ENCODE results near the gene PDCD4. TPM values are rescaled to one million over a fixed set of nuclear protein-coding genes. Genes with fewer than 3 reads are reported as not detected.

Gene PDCD4
- total and polyA plus RNA-seq, 4 donors, result 14.7 to 94.4 (median 25.1) TPM

DNA sequence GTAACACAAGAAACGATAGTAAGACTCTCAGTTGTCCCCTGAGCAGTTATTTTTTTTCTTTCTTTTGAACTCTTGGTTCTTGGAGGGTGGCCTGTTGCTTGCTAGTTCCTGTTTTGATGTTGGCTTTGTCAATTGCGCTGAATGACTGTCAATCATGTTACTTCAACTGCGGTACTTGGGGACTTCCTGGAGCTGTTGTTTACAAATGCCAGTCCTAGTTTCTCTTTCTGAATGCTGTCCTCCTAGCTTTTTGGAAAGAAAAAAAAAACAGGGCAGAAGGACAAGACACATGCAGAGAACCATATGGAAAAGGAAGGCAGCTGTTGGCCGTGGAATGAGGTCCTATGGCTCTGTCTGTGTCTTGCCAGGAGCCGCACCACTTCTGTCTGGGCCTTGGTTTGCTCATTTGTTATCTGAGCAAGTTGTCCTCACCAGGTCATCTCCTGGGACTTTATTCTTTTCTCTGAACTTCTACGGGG lies 7.0 kb upstream of the PDCD4 start:
- DNase-seq (ENCODE audit: low spot score), result no peak
- Histone ChIP-seq H3K27ac (ENCODE audit: low read depth in 1 of 2, low read length in 2 of 2) (peak overlapping the region; percentile 75 to 83), H3K4me1 (ENCODE audit: control insufficient read depth in 4 of 4, insufficient read depth in 4 of 4, low read length in 3 of 4) (peaks cover 0 to 21% (median 6%) of the 10 kb centered on the region in 4 donors), H3K9me3 (ENCODE audit: control insufficient read depth in 4 of 4, low read length in 3 of 4) (no peaks in the 10 kb centered on the region), H3K4me3 (ENCODE audit: low read depth in 1 of 3, low read length in 3 of 3) (no peak overlapping the region), H3K36me3 (ENCODE audit: control insufficient read depth in 4 of 4, insufficient read depth in 3 of 4, low read depth in 1 of 4, low read length in 3 of 4) (no peaks in the 10 kb centered on the region), H3K9ac (ENCODE audit: low read depth in 1 of 2, low read length in 2 of 2) (peak overlapping the region in 1 of 2 donors; percentile 92), H3K27me3 (ENCODE audit: control insufficient read depth in 4 of 4, insufficient read depth in 4 of 4, low read length in 3 of 4) (no peaks in the 10 kb centered on the region)
- TF ChIP-seq FOXA1 (IDR thresholded peaks at IDR 0.05) (no peak), EGR1 (IDR thresholded peaks at IDR 0.05; ENCODE audit: low read depth in 2 of 2) (no peak), RAD21 (IDR thresholded peaks at IDR 0.05) (peak in 1 of 2 donors; percentile 6), SP1 (IDR thresholded peaks at IDR 0.05) (peak; percentile 68), TAF1 (conservative IDR thresholded peaks at IDR 0.05) (no peak), YY1 (IDR thresholded peaks at IDR 0.05) (peak; percentile 16), FOXA2 (IDR thresholded peaks at IDR 0.05) (no peak)
- TF ChIP-seq, protein P1, sequence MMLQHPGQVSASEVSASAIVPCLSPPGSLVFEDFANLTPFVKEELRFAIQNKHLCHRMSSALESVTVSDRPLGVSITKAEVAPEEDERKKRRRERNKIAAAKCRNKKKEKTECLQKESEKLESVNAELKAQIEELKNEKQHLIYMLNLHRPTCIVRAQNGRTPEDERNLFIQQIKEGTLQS (IDR thresholded peaks at IDR 0.05), result no peak
- TF ChIP-seq, protein P2, sequence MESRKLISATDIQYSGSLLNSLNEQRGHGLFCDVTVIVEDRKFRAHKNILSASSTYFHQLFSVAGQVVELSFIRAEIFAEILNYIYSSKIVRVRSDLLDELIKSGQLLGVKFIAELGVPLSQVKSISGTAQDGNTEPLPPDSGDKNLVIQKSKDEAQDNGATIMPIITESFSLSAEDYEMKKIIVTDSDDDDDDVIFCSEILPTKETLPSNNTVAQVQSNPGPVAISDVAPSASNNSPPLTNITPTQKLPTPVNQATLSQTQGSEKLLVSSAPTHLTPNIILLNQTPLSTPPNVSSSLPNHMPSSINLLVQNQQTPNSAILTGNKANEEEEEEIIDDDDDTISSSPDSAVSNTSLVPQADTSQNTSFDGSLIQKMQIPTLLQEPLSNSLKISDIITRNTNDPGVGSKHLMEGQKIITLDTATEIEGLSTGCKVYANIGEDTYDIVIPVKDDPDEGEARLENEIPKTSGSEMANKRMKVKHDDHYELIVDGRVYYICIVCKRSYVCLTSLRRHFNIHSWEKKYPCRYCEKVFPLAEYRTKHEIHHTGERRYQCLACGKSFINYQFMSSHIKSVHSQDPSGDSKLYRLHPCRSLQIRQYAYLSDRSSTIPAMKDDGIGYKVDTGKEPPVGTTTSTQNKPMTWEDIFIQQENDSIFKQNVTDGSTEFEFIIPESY (IDR thresholded peaks at IDR 0.05), result peak; percentile 16
- TF ChIP-seq, protein P3, sequence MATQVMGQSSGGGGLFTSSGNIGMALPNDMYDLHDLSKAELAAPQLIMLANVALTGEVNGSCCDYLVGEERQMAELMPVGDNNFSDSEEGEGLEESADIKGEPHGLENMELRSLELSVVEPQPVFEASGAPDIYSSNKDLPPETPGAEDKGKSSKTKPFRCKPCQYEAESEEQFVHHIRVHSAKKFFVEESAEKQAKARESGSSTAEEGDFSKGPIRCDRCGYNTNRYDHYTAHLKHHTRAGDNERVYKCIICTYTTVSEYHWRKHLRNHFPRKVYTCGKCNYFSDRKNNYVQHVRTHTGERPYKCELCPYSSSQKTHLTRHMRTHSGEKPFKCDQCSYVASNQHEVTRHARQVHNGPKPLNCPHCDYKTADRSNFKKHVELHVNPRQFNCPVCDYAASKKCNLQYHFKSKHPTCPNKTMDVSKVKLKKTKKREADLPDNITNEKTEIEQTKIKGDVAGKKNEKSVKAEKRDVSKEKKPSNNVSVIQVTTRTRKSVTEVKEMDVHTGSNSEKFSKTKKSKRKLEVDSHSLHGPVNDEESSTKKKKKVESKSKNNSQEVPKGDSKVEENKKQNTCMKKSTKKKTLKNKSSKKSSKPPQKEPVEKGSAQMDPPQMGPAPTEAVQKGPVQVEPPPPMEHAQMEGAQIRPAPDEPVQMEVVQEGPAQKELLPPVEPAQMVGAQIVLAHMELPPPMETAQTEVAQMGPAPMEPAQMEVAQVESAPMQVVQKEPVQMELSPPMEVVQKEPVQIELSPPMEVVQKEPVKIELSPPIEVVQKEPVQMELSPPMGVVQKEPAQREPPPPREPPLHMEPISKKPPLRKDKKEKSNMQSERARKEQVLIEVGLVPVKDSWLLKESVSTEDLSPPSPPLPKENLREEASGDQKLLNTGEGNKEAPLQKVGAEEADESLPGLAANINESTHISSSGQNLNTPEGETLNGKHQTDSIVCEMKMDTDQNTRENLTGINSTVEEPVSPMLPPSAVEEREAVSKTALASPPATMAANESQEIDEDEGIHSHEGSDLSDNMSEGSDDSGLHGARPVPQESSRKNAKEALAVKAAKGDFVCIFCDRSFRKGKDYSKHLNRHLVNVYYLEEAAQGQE (IDR thresholded peaks at IDR 0.05), result no peak
- WGBS, result 43% methylated on average over 6 of the region's 6 CpGs

DNA sequence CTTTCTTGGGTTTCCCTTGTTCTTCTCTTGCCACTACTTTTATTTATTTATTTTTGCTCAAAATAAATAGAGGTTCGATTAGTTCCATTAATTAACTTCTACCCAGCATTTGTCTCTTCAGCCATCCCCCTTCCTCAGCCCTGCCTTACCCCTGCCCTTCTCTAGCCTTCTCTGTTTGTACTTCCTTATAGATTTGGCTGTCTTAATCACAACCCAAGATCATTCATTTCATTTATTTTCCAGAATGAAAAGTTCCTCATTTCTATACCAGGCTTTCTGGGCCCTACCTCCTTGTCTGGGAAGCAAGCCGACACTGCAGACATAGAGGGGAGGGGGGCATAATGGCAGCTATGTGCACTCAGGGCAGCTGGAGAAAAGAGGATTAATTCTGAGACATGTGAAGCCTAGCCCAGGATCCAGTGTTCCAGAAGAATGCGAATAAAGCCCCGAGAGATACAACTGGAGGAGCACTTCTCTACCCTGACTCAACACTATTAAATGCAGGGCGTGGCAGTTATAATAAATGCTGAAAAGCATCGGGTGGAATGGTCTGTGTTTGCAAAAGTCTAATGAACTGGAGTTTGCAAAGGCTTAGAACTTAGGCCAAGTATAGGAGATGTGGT lies 6.4 kb upstream of the PDCD4 start:
- no peak for DNase-seq (ENCODE audit: low spot score)
- H3K27me3 ChIP-seq (ENCODE audit: control insufficient read depth in 4 of 4, insufficient read depth in 4 of 4, low read length in 3 of 4), result no peaks in the 10 kb centered on the region
- H3K9ac ChIP-seq (ENCODE audit: low read depth in 1 of 2, low read length in 2 of 2), result peak overlapping the region in 1 of 2 donors; percentile 92
- 66% methylated on average over 6 of the region's 6 CpGs for WGBS
- H3K27ac ChIP-seq (ENCODE audit: low read depth in 1 of 2, low read length in 2 of 2), result peak overlapping the region; percentile 75 to 83
- H3K4me3 ChIP-seq (ENCODE audit: low read depth in 1 of 3, low read length in 3 of 3), result no peak overlapping the region
- H3K36me3 ChIP-seq (ENCODE audit: control insufficient read depth in 4 of 4, insufficient read depth in 3 of 4, low read depth in 1 of 4, low read length in 3 of 4), result no peaks in the 10 kb centered on the region
- H3K4me1 ChIP-seq (ENCODE audit: control insufficient read depth in 4 of 4, insufficient read depth in 4 of 4, low read length in 3 of 4), result peaks cover 0 to 15% (median 2%) of the 10 kb centered on the region in 4 donors
- no peaks in the 10 kb centered on the region for H3K9me3 ChIP-seq (ENCODE audit: control insufficient read depth in 4 of 4, low read length in 3 of 4)
- no peak for TF ChIP-seq FOXA2 (IDR thresholded peaks at IDR 0.05)
- TF ChIP-seq, protein P1 (IDR thresholded peaks at IDR 0.05), result no peak
- no peak for TF ChIP-seq HNF4G (IDR thresholded peaks at IDR 0.05)
- TF ChIP-seq FOXA1 (IDR thresholded peaks at IDR 0.05), result no peak
- TF ChIP-seq HNF4A (conservative IDR thresholded peaks at IDR 0.05), result no peak
- no peak for TF ChIP-seq NR2F2 (IDR thresholded peaks at IDR 0.05)
- TF ChIP-seq, protein P3 (IDR thresholded peaks at IDR 0.05), result no peak
- TF ChIP-seq SP1 (IDR thresholded peaks at IDR 0.05), result no peak
- TF ChIP-seq EGR1 (IDR thresholded peaks at IDR 0.05; ENCODE audit: low read depth in 2 of 2), result no peak
- TF ChIP-seq YY1 (IDR thresholded peaks at IDR 0.05), result no peak
- no peak for TF ChIP-seq TAF1 (conservative IDR thresholded peaks at IDR 0.05)
- TF ChIP-seq, protein P4, sequence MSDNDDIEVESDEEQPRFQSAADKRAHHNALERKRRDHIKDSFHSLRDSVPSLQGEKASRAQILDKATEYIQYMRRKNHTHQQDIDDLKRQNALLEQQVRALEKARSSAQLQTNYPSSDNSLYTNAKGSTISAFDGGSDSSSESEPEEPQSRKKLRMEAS (IDR thresholded peaks at IDR 0.05), result no peak
- TF ChIP-seq, protein P2 (IDR thresholded peaks at IDR 0.05), result no peak
- TF ChIP-seq JUND (IDR thresholded peaks at IDR 0.05), result no peak
- TF ChIP-seq RXRA (IDR thresholded peaks at IDR 0.05), result no peak
- TF ChIP-seq GABPA (IDR thresholded peaks at IDR 0.05 in 1 of 2, conservative IDR thresholded peaks at IDR 0.05 in 1 of 2), result no peak

Data from liver (tissue), 9 donors.